ENCODE measurements around the gene ESPNL.
A peak's percentile ranks its signal among the peaks of the same experiment; 100 is the strongest.

Gene ESPNL

GRCh38 chr2:238155761-238156694, 55.9 kb downstream of the ESPNL start:
- DNase-seq (ENCODE audit: low read depth in 2 of 3, low spot score in 2 of 3): no peak

DNA sequence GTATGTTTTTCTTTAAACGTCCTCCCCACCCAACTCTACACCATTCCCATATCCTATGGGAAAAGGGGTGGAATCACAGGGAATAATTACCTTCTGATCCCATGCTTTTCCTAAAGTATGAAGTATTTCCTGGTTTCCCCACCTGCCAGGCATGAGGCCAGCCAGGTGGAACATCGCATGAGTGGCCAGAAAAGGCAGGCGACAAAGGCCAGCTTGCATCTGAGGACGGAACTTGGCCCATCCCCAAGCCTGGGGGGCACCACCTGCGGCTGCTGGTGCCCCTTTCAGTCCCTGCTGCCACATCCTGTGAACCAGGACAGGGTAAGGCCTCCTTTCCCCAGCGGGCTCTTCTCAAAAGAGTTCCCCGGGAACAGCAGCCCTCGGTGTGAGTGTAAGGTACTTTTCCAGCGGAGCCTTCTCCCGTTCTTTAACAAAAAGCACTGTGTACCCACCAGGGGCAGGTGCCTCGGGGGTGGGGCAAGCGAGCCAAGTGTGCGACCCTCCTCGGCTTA, 57.4 kb downstream of the ESPNL start:
- no peak for DNase-seq (ENCODE audit: low read depth in 2 of 3, low spot score in 2 of 3)

DNA sequence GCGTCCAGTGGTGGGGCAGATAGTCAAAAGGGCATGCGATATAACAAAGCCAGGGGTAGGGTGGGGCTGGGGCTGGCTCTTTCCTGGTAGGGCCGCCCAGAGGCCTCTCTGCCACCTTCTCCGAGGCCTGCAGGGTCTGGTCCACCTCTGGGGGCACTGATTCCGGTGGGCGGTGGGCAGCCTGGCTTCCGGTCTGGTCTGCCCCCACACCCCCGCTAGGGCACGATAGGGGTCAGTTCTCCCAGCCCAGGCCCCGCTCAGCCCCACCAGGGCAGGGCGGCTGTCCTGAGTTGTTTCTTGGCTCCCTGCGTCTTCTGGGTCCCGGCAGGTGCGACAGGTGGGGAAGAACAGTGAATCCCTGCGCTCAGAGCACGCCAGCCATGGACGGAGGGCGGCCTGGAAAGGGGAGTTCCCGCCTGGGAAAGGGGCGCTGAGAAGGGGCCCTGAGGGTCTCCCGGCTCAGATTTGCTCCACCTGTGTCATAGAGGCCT, 57.9 kb downstream of the ESPNL start:
- DNase-seq (ENCODE audit: low read depth in 2 of 3, low spot score in 2 of 3): no peak

GRCh38 chr2:238158509-238159070, 58.5 kb downstream of the ESPNL start, which contains the start of gene ERFE:
ERFE (plus strand) TSS chr2:238158970; CDS start chr2:238159008, 38 bp downstream.
- peak in 2 of 3 experiments; percentile 27 to 42 for DNase-seq (ENCODE audit: low read depth in 2 of 3, low spot score in 2 of 3)

DNA sequence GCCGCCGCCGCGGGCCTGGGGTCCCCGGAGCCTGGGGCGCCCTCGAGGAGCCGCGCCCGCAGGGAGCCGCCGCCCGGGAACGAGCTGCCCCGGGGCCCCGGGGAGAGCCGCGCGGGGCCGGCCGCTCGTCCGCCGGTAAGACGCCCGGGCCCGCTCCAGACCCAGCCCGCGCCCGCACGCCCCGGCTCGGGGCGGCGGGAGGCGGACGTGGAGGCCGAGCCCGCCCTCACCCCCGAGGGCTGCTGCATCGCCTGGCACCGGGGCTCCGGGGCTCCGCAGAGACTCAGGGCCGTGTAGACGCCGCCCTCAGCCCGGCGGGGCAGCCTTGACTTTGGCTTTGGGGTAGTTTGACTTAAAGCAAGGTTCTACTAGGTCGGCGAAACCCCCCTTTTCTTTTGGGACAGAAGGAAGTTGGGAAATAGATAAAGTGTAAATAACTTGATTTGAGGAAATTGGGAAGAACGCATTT, 59.0 kb downstream of the ESPNL start:
- no peak for DNase-seq (ENCODE audit: low read depth in 2 of 3, low spot score in 2 of 3)

- no peak for DNase-seq (ENCODE audit: low read depth in 2 of 3, low spot score in 2 of 3)
Measured at GRCh38 chr2:238159661-238160205, 59.6 kb downstream of the ESPNL start.

- no peak for DNase-seq (ENCODE audit: low read depth in 2 of 3, low spot score in 2 of 3)
Measured at GRCh38 chr2:238160206-238161129, 60.3 kb downstream of the ESPNL start.

DNA sequence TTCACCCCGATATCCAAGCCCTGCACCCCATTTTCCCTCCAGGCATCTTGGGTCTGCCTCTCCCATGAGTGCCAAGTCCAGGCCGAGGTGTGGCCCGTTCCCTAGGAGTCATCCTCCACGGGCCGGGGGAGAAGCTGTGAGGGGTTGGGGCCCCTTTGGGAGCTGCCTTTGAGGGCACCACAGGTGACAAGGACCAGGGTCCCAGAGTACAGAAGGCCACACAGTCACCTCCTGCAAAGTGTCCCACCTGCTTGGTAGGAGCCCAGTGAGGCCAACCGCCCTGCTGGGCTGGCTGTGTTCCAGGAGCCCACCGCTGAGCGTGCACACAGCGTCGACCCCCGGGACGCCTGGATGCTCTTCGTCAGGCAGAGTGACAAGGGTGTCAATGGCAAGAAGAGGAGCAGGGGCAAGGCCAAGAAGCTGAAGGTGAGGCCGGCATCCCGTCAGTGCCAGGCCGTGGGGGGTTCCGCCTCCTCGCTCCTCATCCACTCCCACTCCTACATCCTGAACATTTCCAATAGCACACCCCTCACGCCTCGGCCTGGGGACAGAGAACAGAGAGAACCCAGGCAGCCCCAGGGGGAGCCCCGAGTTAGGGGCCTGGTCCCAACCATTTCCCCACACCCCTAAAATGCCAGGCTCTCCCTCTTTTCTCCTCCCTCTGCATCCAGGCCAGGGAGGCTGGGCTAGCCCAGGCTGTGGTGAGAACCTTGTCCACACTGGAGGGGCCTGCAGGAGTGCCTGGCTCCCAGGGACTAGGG, 61.3 kb downstream of the ESPNL start:
- no peak for DNase-seq (ENCODE audit: low read depth in 2 of 3, low spot score in 2 of 3)

- DNase-seq (ENCODE audit: low read depth in 2 of 3, low spot score in 2 of 3): no peak
Measured at GRCh38 chr2:238162251-238162845, 62.2 kb downstream of the ESPNL start.

DNA sequence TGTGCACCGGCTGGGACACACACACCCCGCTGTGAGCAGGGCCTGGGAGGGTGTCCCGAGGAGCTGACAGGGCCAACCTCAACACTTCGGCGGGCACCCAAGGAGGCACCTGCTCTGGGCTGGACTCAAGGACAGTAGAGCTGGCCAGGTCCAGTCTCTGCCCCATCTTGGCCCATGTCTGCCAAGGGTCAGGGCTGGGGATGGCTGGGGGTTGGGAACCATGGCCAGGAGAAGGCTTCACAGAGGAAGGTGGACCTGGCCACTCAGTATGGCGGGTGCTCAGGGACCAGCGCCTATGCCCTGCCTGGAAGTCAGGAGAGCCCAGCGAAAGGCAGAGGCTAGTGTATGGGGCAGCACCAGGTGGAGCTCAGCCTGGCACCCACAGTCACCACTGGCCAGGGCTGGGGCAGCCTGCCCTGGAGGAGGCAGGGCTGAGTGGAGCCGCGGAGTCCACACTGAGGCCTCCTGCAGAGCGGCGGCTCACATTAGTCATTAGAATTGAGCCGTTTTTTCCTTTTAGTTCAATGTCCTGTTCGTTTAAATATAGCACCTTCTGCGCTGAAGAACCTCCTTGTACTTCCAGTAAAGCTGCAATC, 62.8 kb downstream of the ESPNL start:
- DNase-seq (ENCODE audit: low read depth in 2 of 3, low spot score in 2 of 3): no peak

- DNase-seq (ENCODE audit: low read depth in 2 of 3, low spot score in 2 of 3): no peak
Measured at GRCh38 chr2:238163481-238164198, 63.5 kb downstream of the ESPNL start.

DNA sequence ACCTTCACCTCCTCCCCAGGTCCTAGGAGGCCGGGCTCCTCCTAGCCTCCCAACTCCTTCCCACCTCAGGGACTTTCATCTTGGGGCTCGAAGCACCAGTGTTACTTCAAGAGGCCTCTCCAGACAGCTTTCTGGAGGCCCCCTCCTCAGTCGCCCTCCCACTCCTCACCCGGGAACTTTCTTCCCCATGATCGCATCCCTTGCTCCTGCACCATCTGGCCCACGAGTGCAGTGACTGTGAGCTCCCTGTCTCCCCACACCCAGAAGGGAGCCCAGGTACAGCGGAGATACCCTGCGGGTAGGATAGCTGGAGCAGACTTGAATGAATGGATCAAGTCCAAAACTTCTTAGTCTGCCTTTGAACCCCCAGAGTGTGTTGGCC, 64.8 kb downstream of the ESPNL start:
- no peak for DNase-seq (ENCODE audit: low read depth in 2 of 3, low spot score in 2 of 3)

DNA sequence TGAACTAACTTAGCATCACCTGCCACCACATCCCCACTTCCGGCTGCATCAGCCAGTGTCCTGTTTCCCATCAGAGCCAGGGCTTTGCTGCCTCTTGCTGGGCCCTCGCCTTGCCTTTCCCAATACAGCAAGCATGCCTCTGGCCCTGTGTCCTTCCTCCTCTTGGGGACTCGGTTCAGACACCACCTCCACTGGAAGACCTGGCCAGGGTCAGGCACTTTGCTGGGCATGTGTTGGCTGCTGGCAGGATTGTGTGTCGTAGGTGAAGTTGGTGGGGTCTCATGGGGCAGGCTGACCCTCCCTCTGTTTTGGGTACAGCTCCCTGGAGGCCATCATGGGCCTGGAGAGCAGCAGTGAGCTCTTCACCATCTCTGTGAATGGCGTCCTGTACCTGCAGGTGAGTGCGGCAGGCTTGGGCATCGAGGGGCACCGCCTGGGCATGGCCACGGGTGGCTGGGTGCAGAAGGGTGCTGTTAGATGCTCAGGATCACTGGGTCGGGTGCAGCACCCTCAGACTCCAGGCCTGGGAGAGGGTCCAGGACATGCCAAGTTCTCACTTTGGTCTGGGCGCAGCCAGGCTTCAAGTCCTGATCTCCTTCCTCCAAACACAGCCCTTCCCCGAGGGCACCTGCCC, 65.3 kb downstream of the ESPNL start:
- no peak for DNase-seq (ENCODE audit: low read depth in 2 of 3, low spot score in 2 of 3)

GRCh38 chr2:238166391-238167343, 66.5 kb downstream of the ESPNL start:
- no peak for DNase-seq (ENCODE audit: low read depth in 2 of 3, low spot score in 2 of 3)

DNA sequence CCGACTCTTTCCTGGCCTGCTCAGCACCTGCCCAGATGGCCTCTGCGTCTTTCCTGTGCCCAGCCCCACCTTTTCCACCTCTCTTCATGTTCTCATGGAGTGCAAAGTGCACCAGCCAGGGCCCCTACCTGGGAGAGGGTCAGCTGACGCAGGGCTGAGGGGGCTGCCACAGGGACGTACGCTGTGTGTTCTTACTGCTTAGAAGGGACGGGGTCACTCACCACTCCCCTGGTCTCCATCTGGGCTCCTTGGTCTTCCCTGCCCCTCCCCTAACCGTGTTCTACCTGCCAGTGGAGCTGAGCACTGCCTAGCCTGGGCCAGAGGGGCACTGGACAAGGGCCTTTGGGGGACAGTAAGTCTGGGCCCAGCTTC, 67.2 kb downstream of the ESPNL start:
- no peak for DNase-seq (ENCODE audit: low read depth in 2 of 3, low spot score in 2 of 3)

DNA sequence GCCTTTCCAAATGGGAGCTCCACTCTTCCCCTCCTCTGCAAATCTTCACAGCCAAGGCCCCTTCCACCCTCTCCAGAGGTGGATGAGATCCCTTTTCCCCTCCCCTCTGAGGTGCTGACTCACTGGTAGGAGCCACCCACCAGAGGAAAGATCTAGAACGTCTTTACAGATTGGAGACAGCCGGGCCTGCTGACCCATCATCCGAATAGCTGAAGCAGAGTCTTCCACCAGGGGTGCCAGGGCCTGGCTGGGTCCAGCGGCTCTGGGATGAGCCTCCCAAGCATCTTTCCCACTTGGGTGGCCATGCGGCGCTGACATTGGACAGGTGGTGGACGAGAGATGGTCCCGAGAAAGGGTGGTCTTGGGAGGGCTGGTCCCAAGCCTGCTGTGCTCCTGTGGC, 67.6 kb downstream of the ESPNL start:
- no peak for DNase-seq (ENCODE audit: low read depth in 2 of 3, low spot score in 2 of 3)

All from activated CD8-positive, alpha-beta memory T cell treated with anti-CD3 and anti-CD28 coated beads for 48 hours (primary cell).